Smooth muscle cell (in vitro differentiated cells): ENCODE data around the gene SLC35G1. TPM values are rescaled to one million over a fixed set of nuclear protein-coding genes. Genes with fewer than 3 reads are reported as not detected.
A peak's percentile ranks its signal among the peaks of the same experiment; 100 is the strongest.

ENCODE experiments used
- DNase-seq: peaks from one replicate; lab custom pipeline; 2025; ENCODE audit not compliant: unreplicated experiment; lab: John Stamatoyannopoulos, UW
- H2AFZ ChIP-seq: fragments of 200-600 bp; sonication (generic); 2 replicates; pipeline ENCODE4 v1.6.0; 2016; ENCODE audit warnings: antibody characterized with exemption, low read depth, mild to moderate bottlenecking
- H3F3A ChIP-seq: fragments of 200-600 bp; sonication (generic); 2 replicates; pipeline ENCODE4 v1.6.0; 2017; ENCODE audit warnings: antibody characterized with exemption, low read depth
- H3K27ac ChIP-seq: fragments of 200-600 bp; sonication (generic); 2 replicates; pipeline ENCODE4 v1.5.1; 2016; ENCODE audit warnings: low read depth, mild to moderate bottlenecking
- H3K27me3 ChIP-seq: fragments of 200-600 bp; sonication (generic); 2 replicates; pipeline ENCODE4 v1.6.1; 2016; ENCODE audit warnings: low read depth, mild to moderate bottlenecking
- H3K36me3 ChIP-seq: fragments of 200-600 bp; sonication (generic); 2 replicates; pipeline ENCODE4 v1.5.1; 2016; ENCODE audit warnings: low read depth
- H3K4me1 ChIP-seq: fragments of 200-600 bp; sonication (generic); 2 replicates; pipeline ENCODE4 v1.5.1; 2016; ENCODE audit warnings: low read depth
- H3K4me2 ChIP-seq: fragments of 200-600 bp; sonication (generic); 2 replicates; pipeline ENCODE4 v1.6.0; 2016; ENCODE audit warnings: mild to moderate bottlenecking
- H3K4me3 ChIP-seq: fragments of 200-600 bp; sonication (generic); 2 replicates; pipeline ENCODE4 v1.5.1; 2016; ENCODE audit warnings: mild to moderate bottlenecking
- H3K79me2 ChIP-seq: fragments of 200-600 bp; sonication (generic); 2 replicates; pipeline ENCODE4 v1.6.0; 2016; ENCODE audit warnings: low read depth, mild to moderate bottlenecking
- H3K9ac ChIP-seq: fragments of 200-600 bp; sonication (generic); 2 replicates; pipeline ENCODE4 v1.6.0; 2016; ENCODE audit warnings: low read depth
- H3K9me3 ChIP-seq: fragments of 200-600 bp; sonication (generic); replicated peaks from 2 replicates; pipeline ENCODE4 v1.5.1; 2016; ENCODE audit warnings: low read depth
- H4K20me1 ChIP-seq: fragments of 200-600 bp; sonication (generic); 2 replicates; pipeline ENCODE4 v1.6.0; 2016; ENCODE audit warnings: low read depth
- CTCF ChIP-seq: fragments of 200-600 bp; sonication (generic); IDR thresholded peaks from 2 replicates; pipeline ENCODE4 v1.5.1; 2017; ENCODE audit warnings: borderline replicate concordance, mild to moderate bottlenecking, antibody characterized with exemption; ENCODE audit not compliant: insufficient read depth, poor library complexity, severe bottlenecking
- WGBS: methylation state at CpG from one replicate; pipeline ENCODE4 v1.1.7; 2016; ENCODE audit warnings: low lambda C conversion rate; 5-methylcytosine and 5-hydroxymethylcytosine counted together
- polyA plus RNA-seq: library from polyadenylated mRNA; unstranded; fragments of >200 nt; fragmentation: Nextera tagmentation; extraction: Ambion mirVana; gene quantifications from 2 replicates; pipeline ENCODE4 v1.2.1, GENCODE V29; 2016
- total RNA-seq: library from RNA; depleted of rRNA; stranded (reverse); fragments of >200 nt; gene quantifications from 2 replicates; pipeline ENCODE4 v1.2.3, GENCODE V29; 2014

SLC35G1 gene
- total RNA-seq (4.1 and 6.4 TPM in 2 replicates), polyA plus RNA-seq (3.4 and 5.9 TPM in 2 replicates)

DNA sequence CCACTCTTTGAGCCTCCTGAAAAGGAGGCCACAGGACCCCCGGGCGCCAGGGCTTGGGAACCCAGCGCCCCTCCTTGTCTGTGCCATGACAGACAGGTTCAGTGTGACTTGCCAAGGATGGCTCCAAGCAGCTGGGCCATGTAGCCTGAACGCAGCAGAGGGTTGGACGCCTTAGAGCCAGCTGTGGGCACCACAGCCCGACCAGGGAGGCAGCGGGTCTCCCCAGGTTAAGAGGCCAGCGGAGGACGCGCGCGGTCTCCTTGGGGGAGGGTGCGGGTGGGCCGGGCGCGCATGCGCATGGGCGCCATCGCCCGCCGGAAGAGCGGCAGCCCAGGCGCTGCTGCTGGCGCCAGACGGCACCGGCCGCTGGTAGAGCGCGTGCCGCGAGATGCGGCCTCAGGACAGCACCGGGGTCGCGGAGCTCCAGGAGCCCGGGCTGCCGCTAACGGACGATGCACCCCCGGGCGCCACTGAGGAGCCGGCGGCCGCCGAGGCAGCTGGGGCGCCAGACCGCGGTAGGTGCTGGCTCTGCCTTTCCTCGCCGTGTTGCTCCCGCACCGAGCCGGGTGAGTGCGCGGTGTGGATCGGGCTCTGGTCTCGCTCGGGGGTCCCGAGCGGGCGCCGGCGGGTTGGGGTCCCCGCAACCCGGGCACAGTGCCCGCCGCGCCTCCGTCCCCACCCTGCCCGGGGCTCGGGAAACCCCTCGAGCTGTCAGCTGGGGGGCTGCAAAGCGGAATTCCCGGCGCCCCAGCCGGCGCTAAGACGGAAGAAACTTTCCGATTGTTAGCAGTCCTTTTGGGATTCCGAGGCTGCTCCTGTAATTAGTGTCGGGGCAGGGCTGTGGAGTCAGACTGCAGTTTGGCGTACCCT is at the start of gene SLC35G1:
SLC35G1 (plus strand) TSS at position 333 of the 870 bp plus-strand sequence; CDS start at position 389, 56 bp downstream.
- Histone ChIP-seq H3K79me2 (no peaks in the 10 kb centered on the region), H4K20me1 (no peaks in the 10 kb centered on the region), H3K4me2 (peak within 1 kb of the TSS; percentile 93), H3K27ac (no peak within 1 kb of the TSS), H2AFZ (peak within 1 kb of the TSS; percentile 99), H3K9me3 (no peaks in the 10 kb centered on the region), H3K4me1 (peaks cover 14% of the 10 kb centered on the region), H3F3A (no peaks in the 10 kb centered on the region), H3K4me3 (peak within 1 kb of the TSS; percentile 78), H3K9ac (peak within 1 kb of the TSS; percentile 74), H3K36me3 (no peaks in the 10 kb centered on the region), H3K27me3 (peaks cover 4% of the 10 kb centered on the region)
- peak; percentile 29 for DNase-seq
- no peak for TF ChIP-seq CTCF
- WGBS = 3% methylated on average over 76 of the region's 82 CpGs

DNA sequence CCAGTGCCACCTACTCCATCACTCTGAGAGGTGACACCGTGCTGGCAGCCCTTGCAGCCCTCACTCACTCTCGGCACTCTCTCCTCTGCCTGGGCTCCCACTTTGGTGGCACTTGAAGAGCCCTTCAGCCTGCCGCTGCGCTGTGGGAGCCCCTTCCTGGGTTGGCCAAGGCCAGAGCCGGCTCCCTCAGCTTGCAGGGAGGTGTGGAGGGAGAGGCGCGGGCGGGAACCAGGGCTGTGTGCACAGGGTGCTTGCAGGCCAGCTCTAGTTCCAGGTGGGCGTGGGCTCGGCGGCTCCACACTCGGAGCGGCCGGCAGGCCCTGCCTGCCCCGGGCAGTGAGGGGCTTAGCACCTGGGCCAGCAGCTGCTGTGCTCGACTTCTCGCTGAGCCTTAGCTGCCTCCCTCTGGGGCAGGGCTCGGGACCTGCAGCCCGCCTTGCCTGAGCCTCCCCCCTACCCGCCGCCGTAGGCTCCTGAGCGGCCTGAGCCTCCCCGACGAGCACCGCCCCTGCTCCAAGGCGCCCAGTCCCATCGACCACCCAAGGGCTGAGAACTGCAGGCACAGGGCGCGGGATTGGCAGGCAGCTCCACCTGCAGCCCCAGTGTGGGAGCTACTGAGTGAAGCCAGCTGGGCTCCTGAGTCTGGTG is 48.7 kb upstream of the SLC35G1 start:
- Histone ChIP-seq H3F3A (no peaks in the 10 kb centered on the region), H3K9ac (no peak overlapping the region), H3K4me3 (no peak overlapping the region), H4K20me1 (no peaks in the 10 kb centered on the region), H3K27me3 (no peaks in the 10 kb centered on the region), H3K4me2 (no peak overlapping the region), H3K36me3 (no peaks in the 10 kb centered on the region), H2AFZ (no peak overlapping the region), H3K79me2 (no peaks in the 10 kb centered on the region), H3K9me3 (no peaks in the 10 kb centered on the region), H3K27ac (no peak overlapping the region), H3K4me1 (peaks cover 18% of the 10 kb centered on the region)
- 95% methylated on average over 30 of the region's 30 CpGs for WGBS
- no peak for TF ChIP-seq CTCF
- no peak for DNase-seq

GRCh38 chr10:93849593-93849992 is 44.2 kb upstream of the SLC35G1 start:
- peak overlapping the region; percentile 31 for H2AFZ ChIP-seq
- H3K4me3 ChIP-seq = no peak overlapping the region
- H3K4me2 ChIP-seq = no peak overlapping the region
- no peaks in the 10 kb centered on the region for H3F3A ChIP-seq
- no peak overlapping the region for H3K9ac ChIP-seq
- H3K27me3 ChIP-seq = no peaks in the 10 kb centered on the region
- no peaks in the 10 kb centered on the region for H3K36me3 ChIP-seq
- H3K79me2 ChIP-seq = no peaks in the 10 kb centered on the region
- H3K27ac ChIP-seq = no peak overlapping the region
- no peaks in the 10 kb centered on the region for H3K9me3 ChIP-seq
- WGBS = 54% methylated on average over 4 of the region's 4 CpGs
- no peaks in the 10 kb centered on the region for H4K20me1 ChIP-seq
- H3K4me1 ChIP-seq = peaks cover 10% of the 10 kb centered on the region
- no peak for DNase-seq
- no peak for TF ChIP-seq CTCF
